Ovary (tissue), 9 donors: ENCODE data around the gene NXT1. TPM values are rescaled to one million over a fixed set of nuclear protein-coding genes. Genes with fewer than 3 reads are reported as not detected.

Experiments
- DNase-seq, 5 donors: peaks; one replicate each; pipeline ENCODE4 v3.0.0-alpha.2; 2019 to 2020
- H3K27ac ChIP-seq, 2 donors: fragments of 200-600 bp; one replicate each; pipeline versions ENCODE4 v1.5.1 to v1.8.0; 2019 to 2022
- H3K27me3 ChIP-seq: fragments of 200-600 bp; one replicate; pipeline ENCODE4 v1.8.0; 2022
- H3K36me3 ChIP-seq: fragments of 200-600 bp; sonication (generic); one replicate; pipeline ENCODE4 v1.5.1; 2019
- H3K4me1 ChIP-seq: one replicate; pipeline ENCODE4 v1.8.1; 2013; ENCODE audit warnings: mild to moderate bottlenecking, moderate library complexity; ENCODE audit not compliant: insufficient read depth
- H3K4me3 ChIP-seq: fragments of 200-600 bp; sonication (generic); one replicate; pipeline ENCODE4 v1.5.1; 2017
- H3K9me3 ChIP-seq, 2 donors: fragments of 200-600 bp in 1 of 2; sonication (generic) in 1 of 2; one replicate each; pipeline versions ENCODE4 v1.5.1 to v1.8.1; 2013 to 2019; ENCODE audit warnings: mild to moderate bottlenecking in 1 of 2, moderate library complexity in 1 of 2
- EP300 ChIP-seq: sonication (generic); formaldehyde crosslinking; IDR thresholded peaks from one replicate; pipeline ENCODE4 v1.6.1; 2017; ENCODE audit warnings: antibody characterized with exemption
- POLR2A ChIP-seq: fragments of 450-650 bp; IDR thresholded peaks from one replicate; pipeline ENCODE4 v1.6.1; 2017; ENCODE audit warnings: antibody characterized with exemption, mild to moderate bottlenecking, moderate library complexity
- WGBS, 3 donors: extraction: QIAGEN DNeasy Blood & Tissue Kit in 1 of 3; methylation state at CpG; one replicate each; pipeline versions ENCODE4 v1.1.5 to v1.1.7; 2013 to 2017; 5-methylcytosine and 5-hydroxymethylcytosine counted together
- intact Hi-C, 4 donors: fragments of 100-400 bp; cut with DNase I; formaldehyde crosslinking; loops; one replicate each; pipeline versions ENCODE4 v1.11.0 to v1.15.1; 2022 to 2023
- polyA plus RNA-seq, 2 donors: library from polyadenylated mRNA; stranded (reverse); fragments of 200-250 nt in 1 of 2; fragments of 350-450 nt in 1 of 2; fragmentation: Illumina TruSeq in 1 of 2; extraction: RNeasy Lipid Tissue Mini Kit (QIAGEN cat#74804) in 1 of 2; gene quantifications; one replicate each; pipeline ENCODE4 v1.2.3, GENCODE V29; 2013 to 2014
- total RNA-seq, 7 donors: library from RNA; depleted of rRNA in 2 of 7; stranded (reverse); fragments of >200 nt in 2 of 7; fragmentation: NEBNext Ultra II Directional in 3 of 7; extraction: Animal tissue kit (Norgen Biotek cat#: 25700) in 3 of 7; gene quantifications; one replicate each; pipeline versions ENCODE4 v1.1.0 to v1.2.4, GENCODE V29; 2016 to 2023
- TF ChIP-seq, protein P1 (sequence below), 3 donors: fragments of 450-650 bp in 2 of 3; fragments of 200-600 bp in 1 of 3; IDR thresholded peaks; one replicate each; pipeline versions ENCODE4 v1.5.1 to v1.8.0; 2016 to 2022; ENCODE audit warnings: antibody characterized with exemption in 3 of 3, mild to moderate bottlenecking in 1 of 3
- donor health status: DM: no; HTN: no; CAD: no; lungs with moderate emphysema.
- donor health status: DM: no; HTN: no; CAD: no.
- donor health status: Bipolar disorder and iron deficiency.
- donor health status: DM: yes; HTN: yes; CAD: no.
- donor health status: DM: no; HTN: no; CAD: no.
- donor health status: DM: yes; HTN: yes; CAD: no.

Gene NXT1
- total and polyA plus RNA-seq, 9 donors = 19.2 to 44.6 (median 28.3) TPM

- no peak for TF ChIP-seq POLR2A
- TF ChIP-seq, protein P1, sequence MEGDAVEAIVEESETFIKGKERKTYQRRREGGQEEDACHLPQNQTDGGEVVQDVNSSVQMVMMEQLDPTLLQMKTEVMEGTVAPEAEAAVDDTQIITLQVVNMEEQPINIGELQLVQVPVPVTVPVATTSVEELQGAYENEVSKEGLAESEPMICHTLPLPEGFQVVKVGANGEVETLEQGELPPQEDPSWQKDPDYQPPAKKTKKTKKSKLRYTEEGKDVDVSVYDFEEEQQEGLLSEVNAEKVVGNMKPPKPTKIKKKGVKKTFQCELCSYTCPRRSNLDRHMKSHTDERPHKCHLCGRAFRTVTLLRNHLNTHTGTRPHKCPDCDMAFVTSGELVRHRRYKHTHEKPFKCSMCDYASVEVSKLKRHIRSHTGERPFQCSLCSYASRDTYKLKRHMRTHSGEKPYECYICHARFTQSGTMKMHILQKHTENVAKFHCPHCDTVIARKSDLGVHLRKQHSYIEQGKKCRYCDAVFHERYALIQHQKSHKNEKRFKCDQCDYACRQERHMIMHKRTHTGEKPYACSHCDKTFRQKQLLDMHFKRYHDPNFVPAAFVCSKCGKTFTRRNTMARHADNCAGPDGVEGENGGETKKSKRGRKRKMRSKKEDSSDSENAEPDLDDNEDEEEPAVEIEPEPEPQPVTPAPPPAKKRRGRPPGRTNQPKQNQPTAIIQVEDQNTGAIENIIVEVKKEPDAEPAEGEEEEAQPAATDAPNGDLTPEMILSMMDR (IDR thresholded peaks at IDR 0.05) = peak; percentile 56 to 72 (median 67)
- intact Hi-C loops = loop anchor here in 3 of 4 donors (10.0 kb wide), 8 partner anchors 65 to 1705 kb away; partner anchors contain the start of genes CST9 (in 2 of the 3), ACSS1 (in 1 of the 3), CST3 (in 1 of the 3) and THBD (in 1 of the 3)
- 4 to 5% (median 4%) methylated on average over 23 of the region's 23 CpGs for WGBS, 3 donors
- H3K4me1 ChIP-seq = peaks cover 3% of the 10 kb centered on the region
- H3K27me3 ChIP-seq = no peaks in the 10 kb centered on the region
- no peaks in the 10 kb centered on the region for H3K9me3 ChIP-seq
- peak overlapping the region; percentile 72 for H3K4me3 ChIP-seq
- peak overlapping the region; percentile 89 to 99 for H3K27ac ChIP-seq
- H3K36me3 ChIP-seq = no peaks in the 10 kb centered on the region
- DNase-seq = peak in 4 of 5 donors; percentile 44 to 79 (median 52)
These were observed 1.0 kb upstream of the NXT1 start for GRCh38 chr20:23349338-23350195.

DNA sequence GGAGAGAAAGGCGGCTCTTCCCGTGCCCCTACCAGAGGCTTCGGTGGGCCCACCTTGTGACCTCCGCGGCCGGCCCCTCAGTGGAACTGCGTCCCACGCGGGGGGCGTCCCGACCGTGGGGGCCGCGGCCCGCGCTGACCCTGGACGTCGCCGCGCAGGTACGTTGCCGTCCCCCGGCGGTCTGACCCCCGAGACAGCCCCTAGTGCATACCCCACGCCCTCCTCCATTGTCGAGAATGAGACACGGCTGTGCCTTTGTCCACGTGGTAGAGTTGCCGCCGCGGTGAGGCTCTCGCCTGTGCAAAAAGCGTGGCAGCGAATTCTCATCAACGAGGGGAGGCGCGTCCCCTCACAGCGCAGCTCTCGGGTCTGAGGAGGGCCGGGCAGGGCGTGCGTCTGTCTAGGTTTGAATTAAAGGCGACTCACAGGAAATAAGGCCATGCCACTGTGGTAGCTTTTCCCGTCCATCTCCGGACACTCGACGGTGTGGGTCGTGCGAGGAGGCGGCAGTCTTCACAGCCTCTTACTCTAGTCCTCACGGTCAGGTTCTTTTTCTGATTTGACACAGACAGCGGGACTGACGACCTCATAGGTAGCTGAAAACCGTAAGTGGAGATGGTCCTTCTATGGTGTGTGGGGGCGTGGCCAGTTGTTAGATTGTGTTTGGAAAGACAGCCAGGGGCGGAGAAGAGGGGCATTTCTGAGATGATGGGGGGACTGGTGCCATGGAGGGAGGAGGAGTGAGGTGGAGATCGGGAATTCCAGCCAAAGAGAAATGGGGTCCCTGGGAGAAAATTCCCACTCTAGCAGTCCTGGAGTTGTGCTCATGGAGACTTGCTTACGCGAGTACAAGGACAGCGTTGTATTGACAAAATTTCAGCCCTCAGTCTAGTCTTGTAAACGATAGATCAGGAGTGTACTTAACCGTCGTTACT lies 580 bp downstream of the NXT1 start:
- intact Hi-C loops = loop anchor here in 2 of 4 donors (10.0 kb wide), 3 partner anchors 64 to 1704 kb away; partner anchors contain the start of genes ACSS1 (in 1 of the 2) and CST3 (in 1 of the 2)
- Histone ChIP-seq H3K4me1 (peaks cover 3% of the 10 kb centered on the region), H3K36me3 (no peaks in the 10 kb centered on the region), H3K4me3 (peak overlapping the region; percentile 72), H3K9me3 (no peaks in the 10 kb centered on the region), H3K27me3 (no peaks in the 10 kb centered on the region), H3K27ac (peak overlapping the region; percentile 89 to 99)
- WGBS, 3 donors = 1% methylated on average over 56 to 64 of the region's 64 CpGs
- TF ChIP-seq EP300 = no peak
- no peak for TF ChIP-seq POLR2A
- TF ChIP-seq, protein P1 (IDR thresholded peaks at IDR 0.05) = no peak
- peak in 4 of 5 donors; percentile 55 to 75 (median 62) for DNase-seq

DNA sequence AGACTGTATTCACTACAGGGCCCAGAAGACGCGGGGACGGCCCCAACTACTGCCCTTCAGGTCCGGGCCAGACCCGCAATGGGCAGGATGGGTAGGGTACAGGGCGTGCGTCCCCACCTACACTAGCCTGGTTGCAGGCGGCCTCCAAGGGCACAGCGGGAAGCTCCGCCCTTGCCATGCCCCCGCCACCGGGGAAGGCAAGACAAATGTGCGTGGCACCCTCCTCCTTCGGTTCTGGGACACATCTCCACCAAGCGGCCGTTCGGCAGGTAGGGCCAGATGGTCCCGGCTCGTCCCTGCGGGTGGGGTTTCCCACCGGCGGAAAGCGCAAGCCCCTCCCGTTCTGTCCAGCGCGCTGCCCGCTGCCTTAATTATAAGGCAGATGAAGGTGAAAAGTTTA lies 5.6 kb downstream of the NXT1 start:
- Histone ChIP-seq H3K9me3 (no peaks in the 10 kb centered on the region), H3K4me1 (peaks cover 7% of the 10 kb centered on the region), H3K4me3 (no peak overlapping the region), H3K27ac (no peak overlapping the region), H3K36me3 (no peaks in the 10 kb centered on the region), H3K27me3 (no peaks in the 10 kb centered on the region)
- WGBS, 3 donors = 59 to 65% (median 64%) methylated on average over 27 of the region's 27 CpGs
- intact Hi-C loops = loop anchor here in 2 of 4 donors (10.0 kb wide), 3 partner anchors 59 to 1699 kb away; partner anchors contain the start of genes ACSS1 (in 1 of the 2) and CST3 (in 1 of the 2)
- TF ChIP-seq EP300 = no peak
- TF ChIP-seq, protein P1 (IDR thresholded peaks at IDR 0.05) = no peak
- no peak for TF ChIP-seq POLR2A
- DNase-seq = peak in 1 of 5 donors; percentile 43
